T-cell (primary cell): ENCODE data around the gene WEE2. TPM values are rescaled to one million over a fixed set of nuclear protein-coding genes. Genes with fewer than 3 reads are reported as not detected.
"Not testable (repeated sequence)": the region's sequence is repeated elsewhere in the genome, so short reads cannot be mapped to it uniquely, and the experiment has no call there.

Experiments
- ATAC-seq, 4 experiments: fragments of 200-7000 bp in 3 of 4; fragments of 150-1000 bp in 1 of 4; cut with Tn5 transposase; replicated peaks in 1 of 4; 1 replicate in 3 of 4; 2 replicates in 1 of 4; pipeline ENCODE4 v1.10.0; 2021; ENCODE audit warnings: moderate library complexity in 3 of 4, mild to moderate bottlenecking in 2 of 4, moderate number of reproducible peaks in 1 of 4
- CTCF ChIA-PET, 2 donors: fragments of 300-600 bp; sonication (Branson Sonifier 250); formaldehyde crosslinking; loops; one replicate each; lab custom pipeline; 2022; ENCODE audit warnings: antibody characterized with exemption in 2 of 2; lab: Charles Lee
- POLR2A ChIA-PET, 2 donors: fragments of 300-600 bp; sonication (Branson Sonifier 250); formaldehyde crosslinking; loops; one replicate each; lab custom pipeline; 2022; ENCODE audit warnings: antibody characterized with exemption in 2 of 2; lab: Charles Lee
- DNase-seq, 35 experiments: peaks; one replicate each; pipeline versions ENCODE4 v3.0.0 to v3.0.0-alpha.2; 2013 to 2023
- H3K27ac ChIP-seq: one replicate; pipeline ENCODE4 v1.5.1; 2013; ENCODE audit warnings: low read length
- H3K27me3 ChIP-seq, 2 experiments: replicated peaks in 1 of 2; 1 replicate in 1 of 2; 2 replicates in 1 of 2; pipeline versions ENCODE4 v1.6.1 to v1.7.0; 2013; ENCODE audit warnings: low read length in 1 of 2, mixed read lengths in 1 of 2; ENCODE audit not compliant: control insufficient read depth in 2 of 2, insufficient read depth in 2 of 2; ENCODE audit errors: extremely low read depth in 1 of 2
- H3K36me3 ChIP-seq, 2 donors: 1 replicate in 1 of 2; 2 replicates in 1 of 2; pipeline versions ENCODE4 v1.6.1 to v1.7.0; 2013; ENCODE audit warnings: low read length in 1 of 2; ENCODE audit not compliant: control insufficient read depth in 2 of 2, insufficient read depth in 1 of 2; ENCODE audit errors: extremely low read depth in 1 of 2
- H3K4me1 ChIP-seq, 2 experiments: 1 replicate in 1 of 2; 2 replicates in 1 of 2; pipeline versions ENCODE4 v1.6.1 to v1.7.0; 2013; ENCODE audit warnings: low read length in 2 of 2, mixed read lengths in 1 of 2; ENCODE audit not compliant: insufficient read depth in 2 of 2, control insufficient read depth in 1 of 2; ENCODE audit errors: extremely low read depth in 1 of 2
- H3K4me3 ChIP-seq, 2 donors: 1 replicate in 1 of 2; 2 replicates in 1 of 2; pipeline versions ENCODE4 v1.5.1 to v1.7.0; 2013; ENCODE audit warnings: mild to moderate bottlenecking in 2 of 2, low read length in 1 of 2, moderate library complexity in 1 of 2; ENCODE audit not compliant: control insufficient read depth in 1 of 2; ENCODE audit errors: extremely low read depth in 1 of 2
- H3K9me3 ChIP-seq: 2 replicates; pipeline ENCODE4 v1.7.0; 2013
- H3K27ac Mint-ChIP-seq, 2 donors: one replicate each; pipeline ENCODE4 v1.8.0; 2020 to 2021; ENCODE audit warnings: mild to moderate bottlenecking in 2 of 2, mixed read lengths in 2 of 2
- H3K27me3 Mint-ChIP-seq, 2 donors: one replicate each; pipeline ENCODE4 v1.8.0; 2021 to 2022; ENCODE audit warnings: mixed read lengths in 2 of 2
- H3K36me3 Mint-ChIP-seq: one replicate; pipeline ENCODE4 v1.8.0; 2021; ENCODE audit warnings: mixed read lengths
- H3K4me1 Mint-ChIP-seq, 3 donors: one replicate each; pipeline ENCODE4 v1.8.0; 2020 to 2022; ENCODE audit warnings: mixed read lengths in 3 of 3, mild to moderate bottlenecking in 1 of 3
- H3K4me3 Mint-ChIP-seq, 3 donors: one replicate each; pipeline ENCODE4 v1.8.0; 2020 to 2022; ENCODE audit warnings: mild to moderate bottlenecking in 3 of 3, mixed read lengths in 3 of 3, moderate library complexity in 3 of 3
- H3K9me3 Mint-ChIP-seq, 3 donors: one replicate each; pipeline ENCODE4 v1.8.0; 2020 to 2022; ENCODE audit warnings: mixed read lengths in 3 of 3
- WGBS: methylation state at CpG from one replicate; pipeline ENCODE4 v1.1.5; 2013; ENCODE audit warnings: missing lambda C conversion rate; ENCODE audit not compliant: insufficient coverage; 5-methylcytosine and 5-hydroxymethylcytosine counted together
- total RNA-seq, 35 experiments: library from RNA in 6 of 35; stranded (reverse) in 6 of 35; fragments of 120-200 nt in 1 of 35; gene quantifications; one replicate each; pipeline versions ENCODE4 v1.2.1 to v1.2.4 and lab custom pipeline; 2013 to 2026

The WEE2 gene
- total RNA-seq, 5 donors from 2014 or later (not counting 1 experiment from before 2014, with no cell fraction given), result not detected

- Histone ChIP-seq H3K36me3 (peaks cover 0 to 65% of the 10 kb centered on the region in 2 donors), H3K9me3 (no peaks in the 10 kb centered on the region), H3K27ac (no peak overlapping the region), H3K4me1 (peaks cover 11 to 14% of the 10 kb centered on the region in 2 experiments), H3K27me3 (no peaks in the 10 kb centered on the region), H3K4me3 (no peak overlapping the region)
- POLR2A ChIA-PET, result no interaction called here
- CTCF ChIA-PET, result interaction anchor here (0.6 to 0.9 kb wide), 4 partner anchors 40 to 1116 kb away, joined by 3 to 5 read pairs (median 3); no protein-coding TSS in a partner anchor
- WGBS, result no CpG with 5 or more reads among the region's 1 CpG
- DNase-seq, result no peak
- H3K36me3 Mint-ChIP-seq, result peaks cover 50% of the 10 kb centered on the region
- peaks cover 51 to 57% (median 54%) of the 10 kb centered on the region in 3 donors for H3K4me1 Mint-ChIP-seq
- no peak overlapping the region for H3K4me3 Mint-ChIP-seq
- no peaks in the 10 kb centered on the region for H3K9me3 Mint-ChIP-seq
- H3K27me3 Mint-ChIP-seq, result no peaks in the 10 kb centered on the region
- ATAC-seq, result no peak
- no peak overlapping the region for H3K27ac Mint-ChIP-seq
Observed at GRCh38 chr7:141742229-141742628, 34.1 kb downstream of the WEE2 start.

GRCh38 chr7:141744131-141744530 is 36.0 kb downstream of the WEE2 start:
- DNase-seq (no peak), ATAC-seq (no peak)
- Mint-ChIP-seq H3K4me1 (peaks cover 34 to 41% (median 39%) of the 10 kb centered on the region in 3 donors), H3K27ac (no peak overlapping the region), H3K27me3 (no peaks in the 10 kb centered on the region), H3K36me3 (peaks cover 56% of the 10 kb centered on the region), H3K9me3 (no peaks in the 10 kb centered on the region), H3K4me3 (no peak overlapping the region)
- Histone ChIP-seq H3K27me3 (no peaks in the 10 kb centered on the region), H3K27ac (no peak overlapping the region), H3K4me3 (no peak overlapping the region), H3K4me1 (peaks cover 6 to 8% of the 10 kb centered on the region in 2 experiments), H3K36me3 (peaks cover under 1 to 81% of the 10 kb centered on the region in 2 donors), H3K9me3 (no peaks in the 10 kb centered on the region)
- WGBS, result 93% methylated on average over 2 of the region's 2 CpGs
- ChIA-PET CTCF (no interaction called here), POLR2A (no interaction called here)

GRCh38 chr7:141748396-141748795 is 40.2 kb downstream of the WEE2 start:
- no peak for DNase-seq
- Mint-ChIP-seq H3K27me3 (no peaks in the 10 kb centered on the region), H3K36me3 (peaks cover 67% of the 10 kb centered on the region), H3K27ac (no peak overlapping the region), H3K4me3 (no peak overlapping the region), H3K9me3 (peaks cover 8 to 32% (median 10%) of the 10 kb centered on the region in 3 donors), H3K4me1 (peaks cover under 1 to 9% (median 6%) of the 10 kb centered on the region in 3 donors)
- Histone ChIP-seq H3K27ac (no peak overlapping the region), H3K4me3 (no peak overlapping the region), H3K9me3 (peaks cover 2% of the 10 kb centered on the region), H3K4me1 (no peaks in the 10 kb centered on the region), H3K27me3 (no peaks in the 10 kb centered on the region), H3K36me3 (peaks cover 13 to 87% of the 10 kb centered on the region in 2 donors)
- CTCF ChIA-PET, result interaction anchor here in 1 of 2 donors (1.0 kb wide), 1 partner anchor 36 kb away, joined by 3 read pairs; no protein-coding TSS in a partner anchor
- 80% methylated on average over 1 of the region's 2 CpGs for WGBS
- POLR2A ChIA-PET, result no interaction called here
- no peak for ATAC-seq

GRCh38 chr7:141751904-141752303 is 43.8 kb downstream of the WEE2 start:
- H3K4me3 ChIP-seq, CTCF ChIA-PET, H3K4me1 ChIP-seq, H3K4me1 Mint-ChIP-seq, DNase-seq, POLR2A ChIA-PET, ATAC-seq, H3K27ac Mint-ChIP-seq, H3K27me3 Mint-ChIP-seq, H3K27me3 ChIP-seq, H3K27ac ChIP-seq, H3K4me3 Mint-ChIP-seq, H3K9me3 ChIP-seq: not testable (repeated sequence)
- peaks cover 8 to 32% (median 10%) of the 10 kb centered on the region in 3 donors for H3K9me3 Mint-ChIP-seq
- peaks cover 17 to 76% of the 10 kb centered on the region in 2 donors for H3K36me3 ChIP-seq
- WGBS, result 100% methylated on average over 2 of the region's 10 CpGs
- H3K36me3 Mint-ChIP-seq, result peaks cover 83% of the 10 kb centered on the region

GRCh38 chr7:141752634-141753033 is 44.5 kb downstream of the WEE2 start:
- no peak for ATAC-seq
- no peaks in the 10 kb centered on the region for H3K4me1 ChIP-seq
- H3K4me3 ChIP-seq, result no peak overlapping the region
- POLR2A ChIA-PET, result no interaction called here
- peaks cover 90% of the 10 kb centered on the region for H3K36me3 Mint-ChIP-seq
- H3K27ac Mint-ChIP-seq, result no peak overlapping the region
- no peaks in the 10 kb centered on the region for H3K27me3 ChIP-seq
- no peak overlapping the region for H3K4me3 Mint-ChIP-seq
- H3K27me3 Mint-ChIP-seq, result no peaks in the 10 kb centered on the region
- peaks cover 8 to 32% (median 10%) of the 10 kb centered on the region in 3 donors for H3K9me3 Mint-ChIP-seq
- peak in 1 of 35 experiments; percentile 22 for DNase-seq
- WGBS, result 100% methylated on average over 9 of the region's 13 CpGs
- CTCF ChIA-PET, result no interaction called here
- peaks cover 24 to 80% of the 10 kb centered on the region in 2 donors for H3K36me3 ChIP-seq
- H3K9me3 ChIP-seq, result peaks cover 2% of the 10 kb centered on the region
- H3K27ac ChIP-seq, result no peak overlapping the region
- H3K4me1 Mint-ChIP-seq, result peaks cover 0 to 5% (median 0%) of the 10 kb centered on the region in 3 donors

GRCh38 chr7:141754939-141755338 is 46.8 kb downstream of the WEE2 start:
- Histone ChIP-seq H3K4me3 (no peak overlapping the region), H3K27me3 (no peaks in the 10 kb centered on the region), H3K36me3 (peaks cover 23 to 73% of the 10 kb centered on the region in 2 donors), H3K27ac (no peak overlapping the region), H3K9me3 (peaks cover 2% of the 10 kb centered on the region), H3K4me1 (no peaks in the 10 kb centered on the region)
- Mint-ChIP-seq H3K9me3 (peaks cover 6 to 31% (median 9%) of the 10 kb centered on the region in 3 donors), H3K4me3 (no peak overlapping the region), H3K27me3 (no peaks in the 10 kb centered on the region), H3K36me3 (peaks cover 93% of the 10 kb centered on the region), H3K27ac (no peak overlapping the region), H3K4me1 (peaks cover 0 to 5% (median 0%) of the 10 kb centered on the region in 3 donors)
- DNase-seq (peak in 1 of 35 experiments; percentile 46), ATAC-seq (no peak)
- ChIA-PET CTCF (interaction anchor here in 1 of 2 donors (0.6 kb wide), 1 partner anchor 18 kb away, joined by 4 read pairs; no protein-coding TSS in a partner anchor), POLR2A (no interaction called here)
- WGBS, result no CpG with 5 or more reads among the region's 6 CpGs
